GM23338 (cell line): ENCODE measurements around the gene KIRREL3.

Source experiments
- CREB1 ChIP-seq: fragments of 250-450 bp; sonication (Bioruptor Pico); IDR thresholded peaks from 2 replicates; pipeline ENCODE4 v1.5.0; 2020; ENCODE audit warnings: low read depth, mild to moderate bottlenecking, moderate library complexity
- EZH2 ChIP-seq: fragments of 200-600 bp; sonication (generic); IDR thresholded peaks from one replicate; pipeline ENCODE4 v1.8.0; 2017; ENCODE audit warnings: antibody characterized with exemption, mild to moderate bottlenecking, low read depth; ENCODE audit not compliant: unreplicated experiment
- POLR2AphosphoS5 ChIP-seq: IDR thresholded peaks from 2 replicates; pipeline ENCODE4 v1.6.1; 2016; ENCODE audit warnings: antibody characterized with exemption, low read depth
- TF ChIP-seq, protein P1 (sequence below), 2 experiments: fragments of 200-600 bp in 1 of 2; sonication (generic) in 1 of 2; conservative IDR thresholded peaks; 2 replicates each; pipeline versions ENCODE4 v1.5.1 to v1.6.1; 2016 to 2017; ENCODE audit warnings: antibody characterized with exemption in 2 of 2, low read depth in 2 of 2, mild to moderate bottlenecking in 2 of 2, moderate library complexity in 1 of 2
- TF ChIP-seq, protein P2 (sequence below): IDR thresholded peaks from 2 replicates; pipeline ENCODE4 v1.6.1; 2016; ENCODE audit warnings: antibody characterized with exemption
- TF ChIP-seq, protein P3 (sequence below): IDR thresholded peaks from one replicate; pipeline ENCODE4 v1.6.1; 2018; ENCODE audit warnings: antibody characterized with exemption; ENCODE audit not compliant: unreplicated experiment

DNA sequence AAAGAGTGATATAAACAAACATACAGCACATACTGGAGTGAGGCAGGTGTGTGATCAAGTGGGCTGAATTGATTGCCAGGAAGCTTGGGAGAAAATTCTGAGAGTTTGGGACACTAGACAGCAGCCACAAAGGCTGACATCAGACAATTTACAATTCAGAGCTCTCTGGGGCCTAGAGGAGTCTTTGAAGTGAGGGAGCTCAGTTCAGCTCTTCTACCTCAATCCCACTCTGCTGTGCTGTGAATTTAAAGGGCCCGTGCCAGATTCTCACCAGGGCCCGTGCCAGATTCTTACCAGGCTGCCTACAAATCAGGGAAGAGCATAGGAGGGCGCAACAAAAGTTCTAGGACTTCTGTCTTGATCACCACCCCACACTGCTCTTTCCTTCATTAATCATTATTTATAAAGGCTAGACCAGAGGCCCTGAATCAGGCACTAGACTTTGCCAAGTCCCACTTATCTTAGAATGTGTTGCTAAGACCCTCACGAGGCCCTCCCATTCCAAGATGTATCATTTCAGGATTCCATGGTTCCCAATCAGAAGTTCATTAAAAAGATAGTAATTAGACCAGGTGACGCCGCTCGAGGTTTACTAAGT, 112.4 kb downstream of the KIRREL3 start:
- TF ChIP-seq, protein P1, sequence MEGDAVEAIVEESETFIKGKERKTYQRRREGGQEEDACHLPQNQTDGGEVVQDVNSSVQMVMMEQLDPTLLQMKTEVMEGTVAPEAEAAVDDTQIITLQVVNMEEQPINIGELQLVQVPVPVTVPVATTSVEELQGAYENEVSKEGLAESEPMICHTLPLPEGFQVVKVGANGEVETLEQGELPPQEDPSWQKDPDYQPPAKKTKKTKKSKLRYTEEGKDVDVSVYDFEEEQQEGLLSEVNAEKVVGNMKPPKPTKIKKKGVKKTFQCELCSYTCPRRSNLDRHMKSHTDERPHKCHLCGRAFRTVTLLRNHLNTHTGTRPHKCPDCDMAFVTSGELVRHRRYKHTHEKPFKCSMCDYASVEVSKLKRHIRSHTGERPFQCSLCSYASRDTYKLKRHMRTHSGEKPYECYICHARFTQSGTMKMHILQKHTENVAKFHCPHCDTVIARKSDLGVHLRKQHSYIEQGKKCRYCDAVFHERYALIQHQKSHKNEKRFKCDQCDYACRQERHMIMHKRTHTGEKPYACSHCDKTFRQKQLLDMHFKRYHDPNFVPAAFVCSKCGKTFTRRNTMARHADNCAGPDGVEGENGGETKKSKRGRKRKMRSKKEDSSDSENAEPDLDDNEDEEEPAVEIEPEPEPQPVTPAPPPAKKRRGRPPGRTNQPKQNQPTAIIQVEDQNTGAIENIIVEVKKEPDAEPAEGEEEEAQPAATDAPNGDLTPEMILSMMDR (conservative IDR thresholded peaks at IDR 0.05; ENCODE audit: low read depth in 2 of 2): no peak
- TF ChIP-seq, protein P2, sequence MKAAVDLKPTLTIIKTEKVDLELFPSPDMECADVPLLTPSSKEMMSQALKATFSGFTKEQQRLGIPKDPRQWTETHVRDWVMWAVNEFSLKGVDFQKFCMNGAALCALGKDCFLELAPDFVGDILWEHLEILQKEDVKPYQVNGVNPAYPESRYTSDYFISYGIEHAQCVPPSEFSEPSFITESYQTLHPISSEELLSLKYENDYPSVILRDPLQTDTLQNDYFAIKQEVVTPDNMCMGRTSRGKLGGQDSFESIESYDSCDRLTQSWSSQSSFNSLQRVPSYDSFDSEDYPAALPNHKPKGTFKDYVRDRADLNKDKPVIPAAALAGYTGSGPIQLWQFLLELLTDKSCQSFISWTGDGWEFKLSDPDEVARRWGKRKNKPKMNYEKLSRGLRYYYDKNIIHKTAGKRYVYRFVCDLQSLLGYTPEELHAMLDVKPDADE: no peak
- no peak for TF ChIP-seq EZH2
- no peak for TF ChIP-seq POLR2AphosphoS5
- no peak for TF ChIP-seq CREB1 (CRISPR knock-in tag)
- TF ChIP-seq, protein P3, sequence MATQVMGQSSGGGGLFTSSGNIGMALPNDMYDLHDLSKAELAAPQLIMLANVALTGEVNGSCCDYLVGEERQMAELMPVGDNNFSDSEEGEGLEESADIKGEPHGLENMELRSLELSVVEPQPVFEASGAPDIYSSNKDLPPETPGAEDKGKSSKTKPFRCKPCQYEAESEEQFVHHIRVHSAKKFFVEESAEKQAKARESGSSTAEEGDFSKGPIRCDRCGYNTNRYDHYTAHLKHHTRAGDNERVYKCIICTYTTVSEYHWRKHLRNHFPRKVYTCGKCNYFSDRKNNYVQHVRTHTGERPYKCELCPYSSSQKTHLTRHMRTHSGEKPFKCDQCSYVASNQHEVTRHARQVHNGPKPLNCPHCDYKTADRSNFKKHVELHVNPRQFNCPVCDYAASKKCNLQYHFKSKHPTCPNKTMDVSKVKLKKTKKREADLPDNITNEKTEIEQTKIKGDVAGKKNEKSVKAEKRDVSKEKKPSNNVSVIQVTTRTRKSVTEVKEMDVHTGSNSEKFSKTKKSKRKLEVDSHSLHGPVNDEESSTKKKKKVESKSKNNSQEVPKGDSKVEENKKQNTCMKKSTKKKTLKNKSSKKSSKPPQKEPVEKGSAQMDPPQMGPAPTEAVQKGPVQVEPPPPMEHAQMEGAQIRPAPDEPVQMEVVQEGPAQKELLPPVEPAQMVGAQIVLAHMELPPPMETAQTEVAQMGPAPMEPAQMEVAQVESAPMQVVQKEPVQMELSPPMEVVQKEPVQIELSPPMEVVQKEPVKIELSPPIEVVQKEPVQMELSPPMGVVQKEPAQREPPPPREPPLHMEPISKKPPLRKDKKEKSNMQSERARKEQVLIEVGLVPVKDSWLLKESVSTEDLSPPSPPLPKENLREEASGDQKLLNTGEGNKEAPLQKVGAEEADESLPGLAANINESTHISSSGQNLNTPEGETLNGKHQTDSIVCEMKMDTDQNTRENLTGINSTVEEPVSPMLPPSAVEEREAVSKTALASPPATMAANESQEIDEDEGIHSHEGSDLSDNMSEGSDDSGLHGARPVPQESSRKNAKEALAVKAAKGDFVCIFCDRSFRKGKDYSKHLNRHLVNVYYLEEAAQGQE: no peak
